Right lobe of liver (tissue), 6 donors: ENCODE results near the gene GAB4. TPM values are rescaled to one million over a fixed set of nuclear protein-coding genes. Genes with fewer than 3 reads are reported as not detected.
"Not testable (repeated sequence)": the region's sequence is repeated elsewhere in the genome, so short reads cannot be mapped to it uniquely, and the experiment has no call there.

Source experiments
- ATAC-seq, 4 donors: fragments of 200-7000 bp; cut with Tn5 transposase; one replicate each; pipeline ENCODE4 v1.9.1; 2020; ENCODE audit warnings: mild to moderate bottlenecking in 4 of 4, moderate library complexity in 4 of 4
- DNase-seq, 3 donors: peaks; one replicate each; pipeline ENCODE4 v3.0.0-alpha.2; 2020
- H3K27ac ChIP-seq, 3 donors: fragments of 200-600 bp; one replicate each; pipeline ENCODE4 v1.8.0; 2022
- H3K27me3 ChIP-seq, 2 donors: fragments of 200-600 bp; one replicate each; pipeline ENCODE4 v1.8.0; 2022
- H3K36me3 ChIP-seq, 4 donors: fragments of 200-600 bp; sonication (generic) in 1 of 4; one replicate each; pipeline versions ENCODE4 v1.5.1 to v1.8.0; 2017 to 2022; ENCODE audit warnings: control low read depth in 1 of 4
- H3K4me1 ChIP-seq, 4 donors: fragments of 200-600 bp; sonication (generic) in 1 of 4; one replicate each; pipeline versions ENCODE4 v1.5.1 to v1.8.0; 2017 to 2022; ENCODE audit warnings: control low read depth in 1 of 4
- H3K4me3 ChIP-seq, 3 donors: fragments of 200-600 bp; one replicate each; pipeline ENCODE4 v1.8.0; 2022
- H3K9me3 ChIP-seq, 4 donors: fragments of 200-600 bp; sonication (generic) in 1 of 4; one replicate each; pipeline versions ENCODE4 v1.5.1 to v1.8.0; 2017 to 2022; ENCODE audit warnings: control low read depth in 1 of 4
- POLR2A ChIP-seq: fragments of 450-650 bp; IDR thresholded peaks from one replicate; pipeline ENCODE4 v1.6.1; 2017; ENCODE audit warnings: antibody characterized with exemption, mild to moderate bottlenecking
- WGBS: methylation state at CpG from one replicate; pipeline ENCODE4 v1.1.6; 2018; ENCODE audit warnings: low coverage, low lambda C conversion rate; ENCODE audit not compliant: insufficient coverage; ENCODE audit errors: missing lambda C conversion rate; 5-methylcytosine and 5-hydroxymethylcytosine counted together
- intact Hi-C, 2 donors: fragments of 100-400 bp; cut with DNase I; formaldehyde crosslinking; loops; one replicate each; pipeline versions ENCODE4 v1.11.2 to v1.14.1; 2022
- total RNA-seq, 6 experiments: library from RNA; depleted of rRNA in 2 of 6; stranded (reverse); fragments of >200 nt in 2 of 6; fragmentation: NEBNext Ultra II Directional in 3 of 6; extraction: Animal tissue kit (Norgen Biotek cat#: 25700) in 3 of 6; gene quantifications; one replicate each; pipeline versions ENCODE4 v1.1.0 to v1.2.4, GENCODE V29; 2016 to 2023
- TF ChIP-seq, protein P1 (sequence below), 4 donors: fragments of 200-600 bp in 3 of 4; fragments of 450-650 bp in 1 of 4; IDR thresholded peaks; one replicate each; pipeline versions ENCODE4 v1.5.1 to v1.8.0; 2016 to 2022; ENCODE audit warnings: antibody characterized with exemption in 4 of 4, mild to moderate bottlenecking in 2 of 4
- donor health status: DM: no; HTN: yes; CAD: no.
- donor health status: DM: no; HTN: no; CAD: no.
- donor health status: DM: no; HTN: no; CAD: no.
- donor health status: DM: no; HTN: yes; CAD: no.
- donor health status: DM: no; HTN: yes; CAD: no.

The GAB4 gene
- total RNA-seq, 6 experiments from 2014 or later: not detected

DNA sequence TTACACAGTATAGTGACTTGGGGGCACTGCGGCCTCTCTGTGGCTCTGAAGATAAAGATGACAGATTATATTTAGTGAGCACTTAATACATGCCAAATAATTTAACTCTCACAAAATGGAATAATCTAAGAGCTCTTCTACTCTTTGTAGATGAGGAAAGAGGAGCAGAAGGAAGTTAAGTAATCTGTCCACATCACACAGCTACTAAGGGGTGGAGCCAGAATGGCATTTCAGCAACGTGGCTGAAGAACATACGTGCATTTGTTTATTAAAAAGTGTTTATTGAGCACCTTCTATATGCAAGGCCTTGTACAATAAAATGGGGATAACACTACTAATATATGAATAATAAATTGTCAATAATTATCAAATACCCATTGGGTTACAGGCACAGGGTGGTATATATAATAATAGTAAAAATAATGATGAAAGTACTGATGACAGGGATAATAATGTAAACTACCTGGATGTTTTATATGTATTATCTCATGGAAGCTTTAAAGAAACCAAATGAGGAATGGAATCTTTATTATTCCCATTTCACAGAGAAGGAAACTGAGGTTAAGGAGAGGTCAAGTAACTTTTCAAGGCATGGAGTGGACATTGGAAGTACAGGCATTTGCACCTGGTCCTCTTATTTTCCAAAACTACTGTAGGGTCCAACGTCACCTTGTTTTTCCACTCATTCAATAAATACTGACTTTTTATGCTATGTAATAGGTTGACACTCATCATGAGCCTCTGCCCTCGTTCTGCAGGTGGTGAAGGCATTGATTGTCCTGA lies 38.7 kb upstream of the GAB4 start:
- H3K4me3 ChIP-seq: no peak overlapping the region
- H3K9me3 ChIP-seq: no peaks in the 10 kb centered on the region
- ATAC-seq: no peak
- WGBS: 46% methylated on average over 4 of the region's 5 CpGs
- H3K27me3 ChIP-seq: no peaks in the 10 kb centered on the region
- TF ChIP-seq, protein P1, sequence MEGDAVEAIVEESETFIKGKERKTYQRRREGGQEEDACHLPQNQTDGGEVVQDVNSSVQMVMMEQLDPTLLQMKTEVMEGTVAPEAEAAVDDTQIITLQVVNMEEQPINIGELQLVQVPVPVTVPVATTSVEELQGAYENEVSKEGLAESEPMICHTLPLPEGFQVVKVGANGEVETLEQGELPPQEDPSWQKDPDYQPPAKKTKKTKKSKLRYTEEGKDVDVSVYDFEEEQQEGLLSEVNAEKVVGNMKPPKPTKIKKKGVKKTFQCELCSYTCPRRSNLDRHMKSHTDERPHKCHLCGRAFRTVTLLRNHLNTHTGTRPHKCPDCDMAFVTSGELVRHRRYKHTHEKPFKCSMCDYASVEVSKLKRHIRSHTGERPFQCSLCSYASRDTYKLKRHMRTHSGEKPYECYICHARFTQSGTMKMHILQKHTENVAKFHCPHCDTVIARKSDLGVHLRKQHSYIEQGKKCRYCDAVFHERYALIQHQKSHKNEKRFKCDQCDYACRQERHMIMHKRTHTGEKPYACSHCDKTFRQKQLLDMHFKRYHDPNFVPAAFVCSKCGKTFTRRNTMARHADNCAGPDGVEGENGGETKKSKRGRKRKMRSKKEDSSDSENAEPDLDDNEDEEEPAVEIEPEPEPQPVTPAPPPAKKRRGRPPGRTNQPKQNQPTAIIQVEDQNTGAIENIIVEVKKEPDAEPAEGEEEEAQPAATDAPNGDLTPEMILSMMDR (IDR thresholded peaks at IDR 0.05): no peak
- TF ChIP-seq POLR2A: no peak
- no peak for DNase-seq
- no peak overlapping the region for H3K27ac ChIP-seq
- intact Hi-C loops: no loop called here
- H3K36me3 ChIP-seq: no peaks in the 10 kb centered on the region
- H3K4me1 ChIP-seq: no peaks in the 10 kb centered on the region

DNA sequence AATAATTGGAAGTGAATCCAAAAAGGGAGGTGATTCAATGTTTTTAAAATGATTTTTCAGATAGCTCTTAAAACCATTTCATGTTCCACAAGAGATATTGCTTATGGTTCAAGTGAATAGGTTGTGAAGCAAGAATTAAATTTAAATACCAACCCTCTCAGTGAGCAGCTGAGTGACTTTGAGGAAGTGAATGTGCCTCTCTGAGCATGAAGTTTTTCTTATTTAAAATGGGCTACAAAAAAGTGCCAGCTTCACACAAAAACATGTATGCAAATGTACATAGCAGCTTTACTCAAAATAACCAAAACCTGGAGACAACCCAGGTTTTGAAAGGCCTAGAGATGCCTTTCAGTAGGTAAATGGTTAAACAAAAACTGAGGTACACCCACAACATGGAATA lies 35.5 kb upstream of the GAB4 start:
- Histone ChIP-seq H3K27ac (no peak overlapping the region), H3K4me3 (no peak overlapping the region), H3K27me3 (no peaks in the 10 kb centered on the region), H3K9me3 (no peaks in the 10 kb centered on the region), H3K4me1 (no peaks in the 10 kb centered on the region), H3K36me3 (no peaks in the 10 kb centered on the region)
- ATAC-seq: no peak
- TF ChIP-seq POLR2A: no peak
- TF ChIP-seq, protein P1 (IDR thresholded peaks at IDR 0.05): no peak
- no peak for DNase-seq
- intact Hi-C loops: no loop called here

DNA sequence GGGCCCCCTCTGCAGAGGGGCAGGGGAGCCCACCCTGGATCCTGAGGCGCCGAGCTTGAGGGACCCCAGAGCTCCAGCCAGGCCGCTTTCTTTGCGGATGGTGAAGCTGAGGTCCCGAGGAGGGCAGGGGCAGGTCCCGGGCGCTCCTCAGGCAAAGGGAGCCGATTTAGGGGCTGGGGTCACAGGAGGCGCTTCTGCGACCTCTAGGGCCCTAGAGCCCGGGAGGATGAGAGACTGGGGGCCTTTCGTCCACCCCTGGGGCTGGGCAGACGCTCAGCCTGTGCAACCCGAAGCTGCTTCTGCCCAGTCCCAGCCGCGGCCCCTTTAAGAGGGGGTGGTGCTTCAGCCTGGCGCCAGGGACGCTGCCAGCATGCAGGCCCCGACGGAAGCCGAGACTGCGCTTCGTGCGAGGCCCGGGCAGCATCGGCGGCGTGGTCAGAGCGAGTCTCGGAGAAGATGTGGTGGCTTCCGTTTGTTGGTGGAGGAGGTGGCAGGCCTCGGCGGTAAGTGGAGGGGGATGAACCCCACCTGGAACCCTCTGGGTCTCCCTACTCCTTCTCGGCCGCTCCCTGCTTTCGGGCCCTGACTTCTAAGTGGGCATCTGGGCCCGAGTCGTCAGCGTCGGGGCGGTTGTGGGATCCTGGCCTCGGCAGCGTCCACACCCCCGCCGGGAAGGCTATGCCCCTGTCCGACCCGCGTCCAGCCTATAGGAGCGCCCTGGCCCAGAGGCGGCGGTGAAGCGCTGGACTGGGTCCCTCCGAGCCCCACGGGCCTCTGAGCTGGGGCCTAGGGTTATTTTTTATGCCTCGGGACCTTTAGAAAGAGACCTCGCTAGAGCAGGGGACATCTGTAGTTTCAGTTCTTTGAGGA lies 29.1 kb upstream of the GAB4 start:
- H3K4me3 ChIP-seq, H3K27ac ChIP-seq, H3K9me3 ChIP-seq, H3K4me1 ChIP-seq, intact Hi-C loops, DNase-seq, H3K36me3 ChIP-seq, H3K27me3 ChIP-seq: not testable (repeated sequence)
- peak; percentile 54 to 80 (median 74) for ATAC-seq
- 67% methylated on average over 6 of the region's 56 CpGs for WGBS

DNA sequence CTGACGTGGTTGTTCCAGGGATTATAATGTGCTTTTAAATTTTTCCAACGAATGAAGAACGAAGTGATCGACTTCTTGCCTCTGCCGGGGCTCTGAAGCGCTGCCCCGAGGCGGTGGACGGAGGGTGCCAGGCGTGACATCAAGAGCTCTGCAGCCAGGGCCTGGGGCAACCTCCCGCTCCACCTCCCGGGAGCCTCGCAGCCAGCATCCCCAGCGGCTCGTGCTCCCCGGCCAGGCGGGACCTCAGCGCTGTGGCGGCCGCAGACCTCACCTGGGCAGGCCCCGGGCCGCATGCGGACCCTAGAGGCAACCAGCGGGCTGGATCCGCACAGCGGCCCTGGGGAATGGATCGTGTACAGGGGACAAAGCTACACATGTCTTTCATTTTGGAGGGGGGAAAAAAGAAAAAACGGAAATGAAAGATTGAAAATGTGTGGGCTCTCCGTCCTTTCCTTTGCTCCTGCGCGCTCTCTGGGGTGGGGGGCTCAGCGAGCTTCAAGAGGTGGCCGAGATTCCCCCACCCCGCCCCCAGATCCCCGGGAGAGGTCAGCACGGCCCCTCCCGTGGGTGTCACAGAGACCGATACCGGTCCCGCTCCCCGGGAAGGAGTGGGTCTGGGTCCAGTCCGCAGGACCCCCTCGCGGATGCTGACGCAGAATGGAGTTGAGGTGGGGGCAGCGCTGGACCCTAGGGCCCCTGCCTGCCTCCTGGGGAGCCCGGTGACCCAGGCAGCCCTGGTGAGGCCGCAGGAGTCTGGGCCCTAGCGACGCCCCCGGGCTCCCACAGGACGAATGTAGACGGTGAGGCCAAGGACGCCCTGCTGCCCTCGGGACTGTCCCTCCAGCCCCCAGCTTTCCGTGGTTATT lies 28.2 kb upstream of the GAB4 start:
- intact Hi-C loops, H3K27me3 ChIP-seq, H3K4me3 ChIP-seq, H3K9me3 ChIP-seq, DNase-seq, H3K27ac ChIP-seq, H3K36me3 ChIP-seq, H3K4me1 ChIP-seq: not testable (repeated sequence)
- peak in 3 of 4 donors; percentile 18 to 33 (median 32) for ATAC-seq
- 14% methylated on average over 22 of the region's 56 CpGs for WGBS

DNA sequence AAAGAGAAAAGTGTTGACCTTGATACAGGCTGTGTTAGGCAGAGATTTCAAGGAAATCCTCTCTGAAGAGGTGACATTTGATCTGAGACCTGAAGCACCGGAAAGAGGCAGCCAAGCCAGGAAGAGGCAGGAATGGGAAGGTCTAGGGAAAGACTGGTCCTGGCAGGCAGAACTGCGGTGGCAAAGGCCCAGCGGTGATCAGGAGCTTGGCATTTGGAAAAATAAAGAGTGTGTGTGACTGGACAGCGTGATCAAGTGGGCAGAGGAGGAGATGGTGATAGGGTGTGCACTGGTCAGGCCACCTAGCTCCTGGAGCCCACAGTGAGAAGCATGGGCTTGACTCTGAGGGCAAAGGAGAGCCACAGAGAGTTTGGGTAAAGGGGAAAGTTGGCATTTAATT lies 27.2 kb upstream of the GAB4 start:
- H3K27me3 ChIP-seq: no peaks in the 10 kb centered on the region
- ATAC-seq (peak in 1 of 4 donors; percentile 43), DNase-seq (no peak)
- intact Hi-C loops: no loop called here
- H3K27ac ChIP-seq: no peak overlapping the region
- peaks cover 0 to 3% (median 0%) of the 10 kb centered on the region in 4 donors for H3K4me1 ChIP-seq
- H3K9me3 ChIP-seq: no peaks in the 10 kb centered on the region
- no peaks in the 10 kb centered on the region for H3K36me3 ChIP-seq
- 83% methylated on average over 4 of the region's 4 CpGs for WGBS
- H3K4me3 ChIP-seq: no peak overlapping the region
- TF ChIP-seq, protein P1 (IDR thresholded peaks at IDR 0.05): no peak
- no peak for TF ChIP-seq POLR2A

DNA sequence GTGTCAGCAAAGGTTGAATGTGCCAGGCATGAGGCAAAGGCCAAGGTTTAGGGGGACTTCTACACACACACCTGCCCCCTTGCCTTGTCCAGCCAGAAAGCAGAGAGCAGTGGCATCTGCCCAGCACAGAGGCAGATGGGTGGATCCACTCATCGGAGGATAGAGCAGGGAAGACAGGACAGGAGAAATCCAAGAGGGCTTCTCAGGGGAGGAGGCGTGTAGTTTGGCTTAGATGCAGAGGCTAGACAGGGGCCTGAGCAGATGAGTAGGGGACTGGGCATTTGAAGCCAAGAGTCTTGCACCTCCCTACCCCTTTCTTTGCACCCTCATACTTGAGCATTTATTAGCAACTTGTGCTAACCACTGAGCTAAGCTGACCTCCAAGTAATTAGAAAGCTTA lies 26.5 kb upstream of the GAB4 start:
- H3K36me3 ChIP-seq, H3K27me3 ChIP-seq, H3K4me3 ChIP-seq, DNase-seq, H3K27ac ChIP-seq, intact Hi-C loops, ATAC-seq, H3K9me3 ChIP-seq, H3K4me1 ChIP-seq: not testable (repeated sequence)
- WGBS: no CpG with 5 or more reads among the region's 2 CpGs

DNA sequence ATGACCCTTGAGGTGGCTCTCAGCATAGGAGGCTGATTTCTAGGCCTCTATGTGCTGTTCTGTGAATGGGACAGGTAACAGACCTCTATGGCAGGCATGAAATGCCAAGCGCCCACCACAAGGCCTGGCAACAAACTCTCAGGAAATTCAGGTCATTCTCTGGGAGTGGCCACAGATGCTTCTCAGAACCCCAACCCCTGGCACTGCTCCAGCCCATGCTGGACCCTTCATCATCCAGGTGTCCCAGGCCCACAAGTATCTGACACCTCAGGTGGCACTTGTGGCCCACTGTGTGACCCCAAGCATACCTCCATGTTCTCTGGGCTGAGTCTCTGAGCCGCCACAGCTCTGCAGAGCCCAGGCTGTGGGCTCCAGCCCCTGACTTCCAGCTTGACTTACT lies 24.3 kb upstream of the GAB4 start:
- H3K27ac ChIP-seq, H3K9me3 ChIP-seq, H3K36me3 ChIP-seq, H3K4me3 ChIP-seq, H3K27me3 ChIP-seq, H3K4me1 ChIP-seq, intact Hi-C loops: not testable (repeated sequence)
- WGBS: 80% methylated on average over 1 of the region's 2 CpGs
- peak in 1 of 4 donors; percentile 31 for ATAC-seq
- DNase-seq: peak in 1 of 3 donors; percentile 56

DNA sequence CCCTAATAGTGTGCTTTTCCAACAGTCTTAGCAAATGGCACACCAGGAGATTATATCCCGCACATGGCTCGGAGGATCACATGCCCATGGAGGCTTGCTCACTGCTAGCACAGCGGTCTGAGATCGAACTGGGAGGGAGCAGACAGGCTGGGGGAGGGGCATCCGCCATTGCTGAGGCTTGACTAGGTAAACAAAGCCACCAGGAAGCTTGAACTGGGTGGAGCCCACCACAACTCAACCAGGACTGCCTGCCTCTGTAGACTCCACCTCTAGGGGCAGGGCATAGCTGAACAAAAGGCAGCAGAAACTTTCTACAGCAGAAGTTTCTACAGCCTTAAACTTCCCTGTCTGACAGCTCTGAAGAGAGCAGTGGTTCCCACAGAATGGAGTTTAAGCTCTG lies 16.4 kb upstream of the GAB4 start:
- H3K27ac ChIP-seq, intact Hi-C loops, H3K4me3 ChIP-seq, ATAC-seq, H3K4me1 ChIP-seq, H3K36me3 ChIP-seq, H3K9me3 ChIP-seq, H3K27me3 ChIP-seq, DNase-seq: not testable (repeated sequence)
- WGBS: 48% methylated on average over 2 of the region's 5 CpGs
